Measurements from ENCODE around the gene TAF6L.
"Not testable (repeated sequence)": the region's sequence is repeated elsewhere in the genome, so short reads cannot be mapped to it uniquely, and the experiment has no call there.

TAF6L gene

DNA sequence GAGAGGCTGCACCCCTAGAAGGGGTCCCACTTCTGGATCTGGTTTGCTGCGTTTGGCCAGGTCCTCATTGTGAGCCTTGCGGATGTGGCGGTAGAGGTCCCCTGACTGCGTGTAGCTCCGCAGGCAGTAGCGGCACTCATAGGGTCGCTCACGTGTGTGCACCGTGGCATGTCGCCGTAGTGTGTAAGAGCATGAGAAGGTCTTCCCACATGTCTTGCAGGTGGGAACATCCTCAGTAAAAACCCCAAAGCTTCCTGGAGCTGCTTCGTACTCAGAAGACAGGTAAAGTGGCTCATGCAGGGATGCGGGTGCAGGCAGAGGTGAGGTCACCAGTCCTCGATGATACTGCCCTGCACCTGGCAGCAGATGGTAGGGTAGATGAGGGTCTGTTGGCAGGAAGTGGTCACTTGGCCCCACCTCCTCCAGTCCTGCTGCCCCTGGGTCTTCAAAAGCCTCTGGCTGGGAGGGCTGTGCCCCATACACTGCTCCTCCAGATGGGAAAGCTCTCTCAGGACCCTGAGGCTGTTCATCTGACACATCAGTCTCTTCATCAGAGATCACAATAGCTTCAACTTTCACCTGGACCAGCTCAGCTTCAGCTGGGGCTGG lies 18.9 kb upstream of the TAF6L start:
- H3K4me3 ChIP-seq (ENCODE audit: low read depth, low read length): no peak overlapping the region
- DNase-seq (ENCODE audit: low read depth): no peak
- TF ChIP-seq, protein P1, sequence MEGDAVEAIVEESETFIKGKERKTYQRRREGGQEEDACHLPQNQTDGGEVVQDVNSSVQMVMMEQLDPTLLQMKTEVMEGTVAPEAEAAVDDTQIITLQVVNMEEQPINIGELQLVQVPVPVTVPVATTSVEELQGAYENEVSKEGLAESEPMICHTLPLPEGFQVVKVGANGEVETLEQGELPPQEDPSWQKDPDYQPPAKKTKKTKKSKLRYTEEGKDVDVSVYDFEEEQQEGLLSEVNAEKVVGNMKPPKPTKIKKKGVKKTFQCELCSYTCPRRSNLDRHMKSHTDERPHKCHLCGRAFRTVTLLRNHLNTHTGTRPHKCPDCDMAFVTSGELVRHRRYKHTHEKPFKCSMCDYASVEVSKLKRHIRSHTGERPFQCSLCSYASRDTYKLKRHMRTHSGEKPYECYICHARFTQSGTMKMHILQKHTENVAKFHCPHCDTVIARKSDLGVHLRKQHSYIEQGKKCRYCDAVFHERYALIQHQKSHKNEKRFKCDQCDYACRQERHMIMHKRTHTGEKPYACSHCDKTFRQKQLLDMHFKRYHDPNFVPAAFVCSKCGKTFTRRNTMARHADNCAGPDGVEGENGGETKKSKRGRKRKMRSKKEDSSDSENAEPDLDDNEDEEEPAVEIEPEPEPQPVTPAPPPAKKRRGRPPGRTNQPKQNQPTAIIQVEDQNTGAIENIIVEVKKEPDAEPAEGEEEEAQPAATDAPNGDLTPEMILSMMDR (conservative IDR thresholded peaks at IDR 0.05; ENCODE audit: low read depth, low read length): no peak

DNA sequence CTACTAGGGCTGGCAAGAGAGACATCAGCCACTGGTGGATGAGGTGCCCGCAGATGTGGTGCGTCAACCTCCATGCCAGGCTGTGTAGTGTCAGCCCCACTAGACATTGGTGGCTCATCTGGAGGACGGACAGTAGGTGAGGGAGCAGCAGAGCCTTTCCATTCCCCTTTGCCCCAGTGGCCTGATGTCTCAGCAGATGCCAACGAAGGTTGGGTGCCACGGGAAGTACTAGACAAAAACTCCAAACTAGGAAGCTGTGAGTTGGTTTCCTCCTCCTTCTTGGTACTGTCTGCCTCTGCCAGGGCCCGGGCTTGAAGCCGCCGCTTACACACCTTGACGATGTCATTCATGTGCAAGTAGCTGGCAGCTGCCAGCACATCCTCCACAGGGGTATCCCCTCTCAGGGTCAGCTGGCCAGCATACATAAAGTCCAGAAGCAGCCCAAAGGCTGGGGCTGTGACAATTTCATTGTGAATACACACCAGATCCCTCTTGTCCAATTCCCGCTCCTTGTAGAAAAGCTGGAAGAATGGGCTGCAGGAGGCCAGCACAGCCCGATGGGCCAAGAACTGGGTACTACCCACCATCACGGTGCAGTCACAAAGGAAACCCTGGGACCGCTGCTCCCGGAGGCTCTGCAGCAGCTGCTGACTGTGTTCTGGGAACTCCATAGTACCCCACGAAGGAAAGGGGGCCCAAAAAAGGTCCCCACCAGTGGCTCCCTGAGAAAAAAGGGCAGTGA lies 18.0 kb upstream of the TAF6L start:
- TF ChIP-seq, protein P1 (conservative IDR thresholded peaks at IDR 0.05; ENCODE audit: low read depth, low read length): no peak
- H3K4me3 ChIP-seq (ENCODE audit: low read depth, low read length): peak overlapping the region; percentile 78
- DNase-seq (ENCODE audit: low read depth): no peak

DNA sequence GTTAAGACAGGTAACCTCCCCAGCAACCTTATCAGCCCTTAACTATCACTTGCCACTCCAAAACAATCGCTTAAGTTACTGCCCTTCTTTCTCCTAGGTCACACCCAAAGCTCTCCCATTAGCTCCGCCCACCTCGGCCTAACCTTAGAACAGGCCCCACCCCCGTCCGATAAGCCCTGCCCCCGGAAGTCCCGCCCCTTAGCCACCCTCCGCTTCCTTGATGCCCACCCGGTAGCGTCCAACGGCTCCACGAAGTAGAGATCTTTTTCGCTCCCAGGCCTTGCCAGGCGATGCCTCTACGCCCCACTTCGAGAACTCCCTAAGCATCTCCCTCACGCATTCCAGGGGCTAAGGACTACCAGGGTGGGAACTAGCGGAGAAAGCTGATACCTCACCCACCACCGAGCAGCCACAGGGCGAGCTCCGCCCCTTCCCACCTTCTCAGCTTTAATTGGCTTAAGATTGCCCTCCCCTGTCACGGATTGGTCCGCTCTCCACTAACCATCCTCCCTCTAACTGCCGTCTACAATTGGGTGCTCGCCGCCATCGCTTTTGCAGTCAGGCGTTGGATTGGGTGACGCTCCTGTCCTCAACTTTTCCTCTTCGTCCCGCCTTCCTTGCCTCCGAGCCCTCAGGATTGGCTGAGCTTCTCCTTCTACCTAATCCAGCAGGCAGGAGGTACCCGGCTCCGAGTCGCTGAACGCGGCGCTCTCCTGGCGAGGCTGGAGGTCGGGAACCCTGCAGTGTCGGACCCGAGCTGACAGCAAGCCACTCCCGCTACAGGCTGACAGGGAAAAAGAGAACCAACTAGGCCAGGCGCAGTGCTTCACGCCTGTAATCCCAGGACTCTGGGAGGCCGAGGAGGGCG lies 17.2 kb upstream of the TAF6L start, which contains the start of gene ZBTB3:
Gene ZBTB3, minus strand, starts transcription at position 425 of the 868 bp plus-strand sequence. CDS start 496 bp downstream, outside the sequence.
- peak within 1 kb of the TSS; percentile 78 for H3K4me3 ChIP-seq (ENCODE audit: low read depth, low read length)
- TF ChIP-seq, protein P1 (conservative IDR thresholded peaks at IDR 0.05; ENCODE audit: low read depth, low read length): peak; percentile 1
- peak; percentile 100 for DNase-seq (ENCODE audit: low read depth)

DNA sequence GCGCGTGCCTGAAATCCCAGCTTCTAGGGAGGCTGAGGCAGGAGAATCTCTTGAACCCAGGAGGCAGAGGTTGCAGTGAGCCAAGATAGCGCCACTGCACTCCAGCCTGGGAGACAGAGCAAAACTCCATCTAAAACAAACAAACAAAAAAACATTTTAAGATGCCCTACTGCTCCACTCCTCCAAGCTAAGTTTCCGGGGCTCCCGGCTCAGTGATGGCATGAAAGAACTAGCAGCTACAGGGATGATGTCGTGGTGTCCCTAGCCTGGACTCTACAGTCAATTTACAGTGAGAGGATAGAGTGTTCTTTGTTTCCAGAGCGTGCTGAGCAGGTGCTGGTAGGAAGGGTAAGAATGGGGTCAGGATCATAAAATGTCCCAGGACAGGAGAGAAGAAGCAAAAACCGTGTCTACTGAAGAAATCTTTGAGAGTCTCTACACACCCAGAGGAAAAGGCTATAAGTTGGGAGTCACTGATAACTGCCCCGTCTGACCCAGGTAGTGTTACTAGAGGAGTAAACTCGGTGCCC lies 16.0 kb upstream of the TAF6L start:
- TF ChIP-seq, protein P1 (conservative IDR thresholded peaks at IDR 0.05; ENCODE audit: low read depth, low read length): no peak
- H3K4me3 ChIP-seq (ENCODE audit: low read depth, low read length): no peak overlapping the region
- no peak for DNase-seq (ENCODE audit: low read depth)

DNA sequence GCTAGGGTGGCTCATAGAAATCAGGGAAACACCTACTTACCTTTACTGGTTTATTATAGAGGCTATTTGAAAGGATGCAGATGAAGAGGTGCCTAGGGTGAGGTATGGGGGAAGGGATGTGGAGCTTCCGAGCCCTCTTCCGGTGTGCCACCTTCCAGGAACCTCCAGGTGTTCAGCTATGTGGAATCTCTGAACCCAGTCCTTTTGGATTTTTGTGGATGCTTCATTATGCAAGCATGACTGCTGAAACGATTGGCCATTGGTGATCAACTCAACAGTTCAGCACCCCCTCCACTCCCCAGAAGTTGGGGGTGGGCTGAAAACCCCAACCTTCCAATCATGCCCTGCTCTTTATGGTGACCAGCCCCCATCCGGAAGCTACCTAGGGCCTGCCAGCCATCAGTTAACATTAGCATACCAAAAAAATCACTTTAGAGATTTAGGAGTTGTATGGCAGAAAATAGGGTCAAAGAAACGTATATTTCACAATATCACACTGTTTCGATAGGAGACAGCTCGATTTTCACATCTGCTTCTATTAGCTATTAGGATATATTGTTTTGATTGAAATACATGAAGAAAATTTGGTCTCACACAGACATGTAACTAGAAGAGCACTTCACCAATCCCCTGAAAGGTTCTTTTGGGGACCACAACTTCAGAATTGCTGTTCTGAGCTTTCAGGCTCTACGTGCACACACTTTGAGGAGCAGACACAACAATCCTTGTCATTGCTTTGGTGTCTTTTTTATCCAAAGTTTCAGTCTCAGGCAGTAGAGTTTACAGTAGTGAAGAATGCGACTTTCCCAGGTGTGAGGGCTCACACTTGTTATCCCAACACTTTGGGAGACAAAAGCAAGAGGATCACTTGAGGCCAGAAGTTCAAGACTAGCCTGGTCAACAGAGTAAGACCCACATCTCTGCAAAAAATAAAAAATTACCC lies 13.1 kb upstream of the TAF6L start:
- TF ChIP-seq, protein P1 (conservative IDR thresholded peaks at IDR 0.05; ENCODE audit: low read depth, low read length): no peak
- no peak for DNase-seq (ENCODE audit: low read depth)
- H3K4me3 ChIP-seq (ENCODE audit: low read depth, low read length): no peak overlapping the region

DNA sequence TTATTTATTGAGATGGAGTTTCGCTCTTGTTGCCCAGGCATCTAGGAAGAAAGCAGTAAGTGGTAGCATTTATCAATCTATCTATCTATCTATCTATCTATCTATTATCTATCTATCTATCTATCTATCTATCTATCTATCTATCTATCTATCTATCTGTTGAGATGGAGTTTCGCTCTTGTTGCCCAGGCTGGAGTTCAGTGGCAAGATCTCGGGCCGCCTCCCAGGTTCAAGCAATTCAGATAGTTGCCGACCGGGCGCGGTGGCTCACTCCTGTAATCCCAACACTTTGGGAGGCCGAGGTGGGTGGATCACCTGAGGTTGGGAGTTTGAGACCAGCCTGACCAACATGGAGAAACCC lies 10.3 kb upstream of the TAF6L start:
- H3K4me3 ChIP-seq (ENCODE audit: low read depth, low read length): peak overlapping the region; percentile 26
- DNase-seq (ENCODE audit: low read depth): not testable (repeated sequence)

Measured in choroid plexus epithelial cell (primary cell).